IPS-18a (cell line): Measurements from ENCODE around the gene PDLIM7.
"Not testable (repeated sequence)": the region's sequence is repeated elsewhere in the genome, so short reads cannot be mapped to it uniquely, and the experiment has no call there.

ENCODE experiments used
- H3K27ac ChIP-seq: one replicate; pipeline ENCODE4 v1.5.1; 2013; ENCODE audit warnings: low read length
- H3K27me3 ChIP-seq: one replicate; pipeline ENCODE4 v1.6.1; 2013; ENCODE audit warnings: mild to moderate bottlenecking, low read length; ENCODE audit not compliant: control insufficient read depth, insufficient read depth
- H3K36me3 ChIP-seq: one replicate; pipeline ENCODE4 v1.6.1; 2013; ENCODE audit warnings: low read depth, low read length; ENCODE audit not compliant: control insufficient read depth
- H3K4me1 ChIP-seq: one replicate; pipeline ENCODE4 v1.6.1; 2013; ENCODE audit warnings: low read depth, low read length; ENCODE audit not compliant: control insufficient read depth
- H3K4me3 ChIP-seq: one replicate; pipeline ENCODE4 v1.5.1; 2013; ENCODE audit warnings: low read length
- H3K9ac ChIP-seq: one replicate; pipeline ENCODE4 v1.6.1; 2013; ENCODE audit warnings: mild to moderate bottlenecking, low read length, moderate library complexity
- H3K9me3 ChIP-seq: one replicate; pipeline ENCODE4 v1.6.1; 2013; ENCODE audit warnings: low read depth, low read length; ENCODE audit not compliant: control insufficient read depth

The PDLIM7 gene

GRCh38 chr5:177493795-177494345 lies 3.5 kb downstream of the PDLIM7 start:
- Histone ChIP-seq H3K27me3 (peaks cover 9% of the 10 kb centered on the region), H3K27ac (no peak overlapping the region), H3K36me3 (peaks cover 27% of the 10 kb centered on the region), H3K9ac (no peak overlapping the region), H3K4me3 (no peak overlapping the region), H3K4me1 (peaks cover 31% of the 10 kb centered on the region), H3K9me3 (no peaks in the 10 kb centered on the region)

GRCh38 chr5:177492841-177493240 lies 4.6 kb downstream of the PDLIM7 start:
- no peak overlapping the region for H3K4me3 ChIP-seq
- H3K36me3 ChIP-seq = peaks cover 37% of the 10 kb centered on the region
- peaks cover 23% of the 10 kb centered on the region for H3K4me1 ChIP-seq
- H3K27me3 ChIP-seq = no peaks in the 10 kb centered on the region
- H3K27ac ChIP-seq = no peak overlapping the region
- no peaks in the 10 kb centered on the region for H3K9me3 ChIP-seq
- no peak overlapping the region for H3K9ac ChIP-seq

- no peak overlapping the region for H3K9ac ChIP-seq
- H3K9me3 ChIP-seq = no peaks in the 10 kb centered on the region
- H3K36me3 ChIP-seq = peaks cover 44% of the 10 kb centered on the region
- H3K27me3 ChIP-seq = no peaks in the 10 kb centered on the region
- no peak overlapping the region for H3K4me3 ChIP-seq
- peaks cover 23% of the 10 kb centered on the region for H3K4me1 ChIP-seq
- H3K27ac ChIP-seq = no peak overlapping the region
Observed at GRCh38 chr5:177491983-177492746, 5.2 kb downstream of the PDLIM7 start.

- no peak overlapping the region for H3K9ac ChIP-seq
- peaks cover 23% of the 10 kb centered on the region for H3K4me1 ChIP-seq
- no peak overlapping the region for H3K4me3 ChIP-seq
- H3K36me3 ChIP-seq = peaks cover 47% of the 10 kb centered on the region
- H3K27me3 ChIP-seq = no peaks in the 10 kb centered on the region
- H3K9me3 ChIP-seq = no peaks in the 10 kb centered on the region
- no peak overlapping the region for H3K27ac ChIP-seq
Observed at GRCh38 chr5:177491429-177491945, 5.9 kb downstream of the PDLIM7 start.

- Histone ChIP-seq H3K9me3 (no peaks in the 10 kb centered on the region), H3K27ac (no peak overlapping the region), H3K4me3 (no peak overlapping the region), H3K36me3 (peaks cover 51% of the 10 kb centered on the region), H3K9ac (no peak overlapping the region), H3K4me1 (peaks cover 18% of the 10 kb centered on the region), H3K27me3 (no peaks in the 10 kb centered on the region)
Observed at GRCh38 chr5:177490992-177491391, 6.4 kb downstream of the PDLIM7 start.

GRCh38 chr5:177490311-177490991 lies 7.0 kb downstream of the PDLIM7 start:
- H3K4me3 ChIP-seq = no peak overlapping the region
- H3K9me3 ChIP-seq = no peaks in the 10 kb centered on the region
- H3K27me3 ChIP-seq = no peaks in the 10 kb centered on the region
- H3K27ac ChIP-seq = no peak overlapping the region
- H3K9ac ChIP-seq = no peak overlapping the region
- H3K36me3 ChIP-seq = peaks cover 52% of the 10 kb centered on the region
- peaks cover 13% of the 10 kb centered on the region for H3K4me1 ChIP-seq

- Histone ChIP-seq H3K27ac (no peak overlapping the region), H3K4me3 (no peak overlapping the region), H3K4me1 (peaks cover 4% of the 10 kb centered on the region), H3K27me3 (no peaks in the 10 kb centered on the region), H3K9me3 (no peaks in the 10 kb centered on the region), H3K9ac (no peak overlapping the region), H3K36me3 (peaks cover 55% of the 10 kb centered on the region)
Observed at GRCh38 chr5:177489119-177489716, 8.2 kb downstream of the PDLIM7 start.

GRCh38 chr5:177487975-177488374 lies 9.4 kb downstream of the PDLIM7 start:
- peaks cover 58% of the 10 kb centered on the region for H3K36me3 ChIP-seq
- H3K9ac ChIP-seq = no peak overlapping the region
- no peak overlapping the region for H3K27ac ChIP-seq
- no peaks in the 10 kb centered on the region for H3K27me3 ChIP-seq
- peaks cover 4% of the 10 kb centered on the region for H3K4me1 ChIP-seq
- H3K9me3 ChIP-seq = no peaks in the 10 kb centered on the region
- H3K4me3 ChIP-seq = no peak overlapping the region

GRCh38 chr5:177487144-177487543 lies 10.3 kb downstream of the PDLIM7 start:
- H3K4me1 ChIP-seq = peaks cover 4% of the 10 kb centered on the region
- no peak overlapping the region for H3K4me3 ChIP-seq
- H3K9ac ChIP-seq = no peak overlapping the region
- H3K9me3 ChIP-seq = no peaks in the 10 kb centered on the region
- no peak overlapping the region for H3K27ac ChIP-seq
- peaks cover 58% of the 10 kb centered on the region for H3K36me3 ChIP-seq
- H3K27me3 ChIP-seq = no peaks in the 10 kb centered on the region

- H3K4me3 ChIP-seq = no peak overlapping the region
- H3K27ac ChIP-seq = no peak overlapping the region
- peaks cover 63% of the 10 kb centered on the region for H3K36me3 ChIP-seq
- H3K9ac ChIP-seq = no peak overlapping the region
- H3K9me3 ChIP-seq = no peaks in the 10 kb centered on the region
- H3K4me1 ChIP-seq = peaks cover 3% of the 10 kb centered on the region
- no peaks in the 10 kb centered on the region for H3K27me3 ChIP-seq
Observed at GRCh38 chr5:177486256-177486655, 11.1 kb downstream of the PDLIM7 start.

- H3K27ac ChIP-seq, H3K9ac ChIP-seq, H3K27me3 ChIP-seq, H3K4me1 ChIP-seq, H3K9me3 ChIP-seq, H3K4me3 ChIP-seq: not testable (repeated sequence)
- H3K36me3 ChIP-seq = peaks cover 59% of the 10 kb centered on the region
Observed at GRCh38 chr5:177485753-177486152, 11.7 kb downstream of the PDLIM7 start.
